Right atrium auricular region (tissue), 2 donors: Measurements from ENCODE around the gene MYO16. TPM values are rescaled to one million over a fixed set of nuclear protein-coding genes. Genes with fewer than 3 reads are reported as not detected.

Experiments used
- DNase-seq: peaks from one replicate; pipeline ENCODE4 v3.0.0-alpha.2; 2019; ENCODE audit warnings: low spot score
- H3K27ac ChIP-seq, 2 donors: fragments of 200-600 bp; sonication (generic); 1 replicate in 1 of 2; 2 replicates in 1 of 2; pipeline ENCODE4 v1.5.1; 2016 to 2019
- H3K27me3 ChIP-seq, 2 donors: fragments of 200-600 bp; sonication (generic); one replicate each; pipeline versions ENCODE4 v1.5.1 to v1.6.0; 2017 to 2019
- H3K36me3 ChIP-seq: fragments of 200-600 bp; sonication (generic); one replicate; pipeline ENCODE4 v1.5.1; 2016
- H3K4me1 ChIP-seq, 2 donors: fragments of 200-600 bp; sonication (generic); one replicate each; pipeline versions ENCODE4 v1.5.1 to v1.6.0; 2017 to 2019
- H3K4me3 ChIP-seq, 2 donors: fragments of 200-600 bp; sonication (generic); 1 replicate in 1 of 2; 2 replicates in 1 of 2; pipeline ENCODE4 v1.5.1; 2017 to 2019; ENCODE audit warnings: mild to moderate bottlenecking in 1 of 2, moderate library complexity in 1 of 2
- H3K9me3 ChIP-seq, 2 donors: fragments of 200-600 bp; sonication (generic); one replicate each; pipeline ENCODE4 v1.5.1; 2019
- total RNA-seq, 2 donors: library from RNA; depleted of rRNA; stranded (reverse); fragments of >200 nt; gene quantifications; one replicate each; pipeline ENCODE4 v1.1.0, GENCODE V29; 2016
- TF ChIP-seq, protein P1 (sequence below), 2 donors: fragments of 200-600 bp; sonication (generic); IDR thresholded peaks; one replicate each; pipeline ENCODE4 v1.5.1; 2019; ENCODE audit warnings: antibody characterized with exemption in 2 of 2

Gene MYO16
- total RNA-seq, 2 donors from 2014 or later, result 1.1 to 1.8 TPM

DNA sequence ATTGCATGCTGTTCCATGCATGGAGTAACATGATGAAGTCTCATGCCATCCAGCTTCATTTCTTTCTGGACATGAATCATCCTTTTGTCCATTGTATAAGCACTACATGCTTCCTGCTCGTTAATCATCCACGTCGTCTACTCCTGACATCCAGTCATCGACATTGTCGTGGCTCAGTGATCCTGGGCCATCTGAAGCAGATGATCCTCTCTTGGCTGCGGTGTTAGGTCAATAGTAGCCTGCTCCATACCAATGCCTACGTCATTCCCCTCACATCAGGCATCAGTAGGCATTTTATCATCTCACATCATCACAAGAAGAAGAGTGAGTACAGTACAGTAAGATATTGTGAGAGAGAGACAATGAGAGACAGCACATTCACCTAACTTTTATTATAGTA is 7.9 kb upstream of the MYO16 start:
- H3K27me3 ChIP-seq, result no peaks in the 10 kb centered on the region
- no peaks in the 10 kb centered on the region for H3K36me3 ChIP-seq
- H3K27ac ChIP-seq, result no peak overlapping the region
- TF ChIP-seq, protein P1, sequence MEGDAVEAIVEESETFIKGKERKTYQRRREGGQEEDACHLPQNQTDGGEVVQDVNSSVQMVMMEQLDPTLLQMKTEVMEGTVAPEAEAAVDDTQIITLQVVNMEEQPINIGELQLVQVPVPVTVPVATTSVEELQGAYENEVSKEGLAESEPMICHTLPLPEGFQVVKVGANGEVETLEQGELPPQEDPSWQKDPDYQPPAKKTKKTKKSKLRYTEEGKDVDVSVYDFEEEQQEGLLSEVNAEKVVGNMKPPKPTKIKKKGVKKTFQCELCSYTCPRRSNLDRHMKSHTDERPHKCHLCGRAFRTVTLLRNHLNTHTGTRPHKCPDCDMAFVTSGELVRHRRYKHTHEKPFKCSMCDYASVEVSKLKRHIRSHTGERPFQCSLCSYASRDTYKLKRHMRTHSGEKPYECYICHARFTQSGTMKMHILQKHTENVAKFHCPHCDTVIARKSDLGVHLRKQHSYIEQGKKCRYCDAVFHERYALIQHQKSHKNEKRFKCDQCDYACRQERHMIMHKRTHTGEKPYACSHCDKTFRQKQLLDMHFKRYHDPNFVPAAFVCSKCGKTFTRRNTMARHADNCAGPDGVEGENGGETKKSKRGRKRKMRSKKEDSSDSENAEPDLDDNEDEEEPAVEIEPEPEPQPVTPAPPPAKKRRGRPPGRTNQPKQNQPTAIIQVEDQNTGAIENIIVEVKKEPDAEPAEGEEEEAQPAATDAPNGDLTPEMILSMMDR (IDR thresholded peaks at IDR 0.05), result no peak
- H3K4me1 ChIP-seq, result no peaks in the 10 kb centered on the region
- no peak for DNase-seq
- H3K4me3 ChIP-seq, result no peak overlapping the region
- no peaks in the 10 kb centered on the region for H3K9me3 ChIP-seq

DNA sequence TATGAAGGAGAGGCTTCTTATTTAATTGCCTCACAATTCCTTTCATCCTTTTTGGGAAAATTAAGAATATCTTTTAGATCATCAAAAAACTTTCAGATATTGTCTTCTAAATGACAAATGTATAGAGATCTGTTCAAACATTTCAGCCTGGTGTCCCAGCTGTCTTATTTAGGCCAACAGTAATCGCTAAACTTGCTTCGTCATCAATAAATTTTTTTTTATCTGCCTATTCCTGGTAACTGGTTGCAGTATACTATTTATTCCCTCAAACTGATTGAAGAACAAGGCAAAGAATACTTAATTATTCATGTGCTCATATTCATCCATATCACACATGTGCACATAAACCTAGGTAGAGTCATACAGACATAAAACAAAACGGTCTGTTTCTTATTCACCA is 5.3 kb upstream of the MYO16 start:
- H3K36me3 ChIP-seq, result no peaks in the 10 kb centered on the region
- H3K9me3 ChIP-seq, result no peaks in the 10 kb centered on the region
- TF ChIP-seq, protein P1 (IDR thresholded peaks at IDR 0.05), result no peak
- H3K4me3 ChIP-seq, result no peak overlapping the region
- DNase-seq, result no peak
- H3K27ac ChIP-seq, result no peak overlapping the region
- no peaks in the 10 kb centered on the region for H3K27me3 ChIP-seq
- no peaks in the 10 kb centered on the region for H3K4me1 ChIP-seq

DNA sequence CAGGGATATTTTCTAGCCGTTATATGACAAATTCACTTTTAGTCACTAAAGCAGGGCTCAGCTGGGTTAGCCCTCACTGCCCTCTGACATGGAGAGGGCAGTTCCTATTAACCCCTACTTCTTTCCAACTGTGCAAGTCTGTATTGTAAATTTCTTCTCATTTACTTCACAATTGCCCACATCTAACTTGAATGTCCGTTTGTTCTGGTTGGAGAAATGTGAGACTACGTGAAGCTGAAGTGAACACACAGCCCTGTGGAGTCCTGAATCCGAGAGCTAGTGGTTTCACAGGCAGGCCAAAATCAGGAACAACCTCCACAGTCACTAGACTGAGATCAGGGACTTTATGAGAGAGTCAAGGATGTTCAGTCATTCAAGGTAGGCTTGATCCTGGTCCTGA is 4.4 kb upstream of the MYO16 start:
- Histone ChIP-seq H3K36me3 (no peaks in the 10 kb centered on the region), H3K4me1 (no peaks in the 10 kb centered on the region), H3K9me3 (no peaks in the 10 kb centered on the region), H3K27me3 (no peaks in the 10 kb centered on the region), H3K27ac (no peak overlapping the region), H3K4me3 (no peak overlapping the region)
- TF ChIP-seq, protein P1 (IDR thresholded peaks at IDR 0.05), result no peak
- DNase-seq, result no peak

DNA sequence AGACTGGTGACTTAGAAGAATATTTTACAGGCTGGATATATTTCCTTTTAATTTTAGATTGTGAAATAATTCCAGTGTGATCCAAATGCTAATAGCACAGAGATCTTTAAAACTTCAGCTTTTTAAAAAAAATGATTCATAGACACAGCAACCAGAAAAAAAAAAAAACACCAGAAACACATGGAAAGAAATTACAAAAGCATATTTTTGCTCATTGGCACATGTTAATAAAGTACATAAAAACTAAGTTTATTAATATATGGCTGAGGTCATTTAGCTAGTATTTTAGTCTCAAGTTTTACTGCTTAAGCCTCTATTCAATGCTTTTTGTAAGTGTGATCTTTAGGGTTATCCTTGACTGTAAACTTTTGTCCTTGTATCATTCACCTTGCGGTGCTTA is 577 bp downstream of the MYO16 start:
- TF ChIP-seq, protein P1 (IDR thresholded peaks at IDR 0.05), result no peak
- no peaks in the 10 kb centered on the region for H3K27me3 ChIP-seq
- H3K4me3 ChIP-seq, result no peak overlapping the region
- DNase-seq, result no peak
- H3K9me3 ChIP-seq, result no peaks in the 10 kb centered on the region
- no peak overlapping the region for H3K27ac ChIP-seq
- H3K36me3 ChIP-seq, result no peaks in the 10 kb centered on the region
- no peaks in the 10 kb centered on the region for H3K4me1 ChIP-seq

DNA sequence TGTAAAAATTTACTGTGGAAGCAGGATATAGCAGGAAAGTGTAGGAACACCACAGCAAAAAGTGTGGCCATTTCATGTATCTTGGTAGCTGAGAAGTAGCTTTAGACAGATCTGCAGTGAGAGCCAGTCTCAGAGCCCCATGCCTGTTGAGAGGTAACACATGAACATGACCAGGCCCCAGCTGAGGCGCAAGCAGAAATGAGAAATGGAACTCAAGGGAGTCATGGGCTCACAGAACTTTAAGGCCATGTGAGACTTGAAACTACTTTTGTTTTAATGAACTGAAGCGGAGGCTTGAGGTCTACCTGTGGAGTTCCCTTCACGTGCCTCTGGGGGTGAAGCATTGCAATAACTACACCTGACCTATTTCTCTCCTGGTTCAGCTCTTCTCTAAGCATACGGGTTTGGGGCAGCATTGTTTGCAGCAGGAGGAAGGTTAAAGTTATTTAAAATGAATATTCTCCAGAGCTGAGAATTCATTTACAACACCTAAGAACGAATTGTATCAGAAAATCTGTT is 3.3 kb downstream of the MYO16 start:
- TF ChIP-seq, protein P1 (IDR thresholded peaks at IDR 0.05), result no peak
- no peak overlapping the region for H3K27ac ChIP-seq
- no peak for DNase-seq
- H3K4me1 ChIP-seq, result no peaks in the 10 kb centered on the region
- H3K36me3 ChIP-seq, result no peaks in the 10 kb centered on the region
- H3K9me3 ChIP-seq, result no peaks in the 10 kb centered on the region
- H3K4me3 ChIP-seq, result no peak overlapping the region
- H3K27me3 ChIP-seq, result no peaks in the 10 kb centered on the region

DNA sequence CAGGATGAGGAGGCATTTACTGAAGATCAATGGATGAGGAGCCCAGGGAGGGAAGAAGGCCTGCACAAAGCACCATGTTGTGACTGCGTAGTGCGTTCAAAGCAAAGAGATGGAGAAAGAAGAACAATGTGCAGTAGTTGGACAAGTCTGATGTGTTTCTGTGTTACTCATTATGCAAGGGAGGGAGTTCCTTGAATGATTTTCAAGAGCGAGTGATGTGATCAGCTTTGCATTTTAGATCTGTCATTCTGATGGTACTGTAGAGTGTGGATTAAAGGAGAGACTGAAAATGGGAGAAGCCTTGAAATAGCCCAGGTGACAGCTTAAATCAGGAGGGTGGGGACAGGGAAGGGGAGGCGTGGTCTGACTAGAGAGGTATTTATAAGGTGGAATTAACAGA is 9.5 kb downstream of the MYO16 start:
- no peaks in the 10 kb centered on the region for H3K4me1 ChIP-seq
- TF ChIP-seq, protein P1 (IDR thresholded peaks at IDR 0.05), result no peak
- no peak overlapping the region for H3K4me3 ChIP-seq
- DNase-seq, result no peak
- H3K27ac ChIP-seq, result no peak overlapping the region
- H3K36me3 ChIP-seq, result no peaks in the 10 kb centered on the region
- H3K27me3 ChIP-seq, result no peaks in the 10 kb centered on the region
- H3K9me3 ChIP-seq, result no peaks in the 10 kb centered on the region
